Neural crest cell (in vitro differentiated cells): ENCODE results near the gene CCDC91. TPM values are rescaled to one million over a fixed set of nuclear protein-coding genes. Genes with fewer than 3 reads are reported as not detected.

Experiments
- DNase-seq: peaks from one replicate; pipeline ENCODE4 v3.0.0; 2021; ENCODE audit warnings: low read depth, mixed read lengths, low spot score
- H3K27ac Mint-ChIP-seq: one replicate; pipeline ENCODE4 v1.8.0; 2021; ENCODE audit warnings: mild to moderate bottlenecking, mixed read lengths; ENCODE audit not compliant: unreplicated experiment
- H3K27me3 Mint-ChIP-seq: 2 replicates; pipeline ENCODE4 v1.8.0; 2021; ENCODE audit warnings: low read depth, mild to moderate bottlenecking, mixed read lengths
- H3K36me3 Mint-ChIP-seq: 2 replicates; pipeline ENCODE4 v1.8.0; 2021; ENCODE audit warnings: low read depth, mild to moderate bottlenecking, mixed read lengths
- H3K4me1 Mint-ChIP-seq: 2 replicates; pipeline ENCODE4 v1.8.0; 2021; ENCODE audit warnings: mixed read lengths
- H3K4me3 Mint-ChIP-seq: one replicate; pipeline ENCODE4 v1.8.0; 2021; ENCODE audit warnings: mild to moderate bottlenecking, mixed read lengths
- H3K9me3 Mint-ChIP-seq: 2 replicates; pipeline ENCODE4 v1.8.0; 2021; ENCODE audit warnings: mixed read lengths
- long read RNA-seq: library from polyadenylated mRNA; unstranded; transcript quantifications from one replicate; pipeline ENCODE4 v2.0.0, GENCODE V29; 2020
- total RNA-seq: library from RNA; stranded (reverse); gene quantifications from 2 replicates; pipeline ENCODE4 v1.2.1, GENCODE V29; 2021
- TF ChIP-seq, protein P1 (sequence below): fragments of 200-600 bp; sonication (generic); conservative IDR thresholded peaks from 2 replicates; pipeline ENCODE4 v1.5.0; 2021; ENCODE audit warnings: antibody characterized with exemption, mild to moderate bottlenecking

The CCDC91 gene, protein sequence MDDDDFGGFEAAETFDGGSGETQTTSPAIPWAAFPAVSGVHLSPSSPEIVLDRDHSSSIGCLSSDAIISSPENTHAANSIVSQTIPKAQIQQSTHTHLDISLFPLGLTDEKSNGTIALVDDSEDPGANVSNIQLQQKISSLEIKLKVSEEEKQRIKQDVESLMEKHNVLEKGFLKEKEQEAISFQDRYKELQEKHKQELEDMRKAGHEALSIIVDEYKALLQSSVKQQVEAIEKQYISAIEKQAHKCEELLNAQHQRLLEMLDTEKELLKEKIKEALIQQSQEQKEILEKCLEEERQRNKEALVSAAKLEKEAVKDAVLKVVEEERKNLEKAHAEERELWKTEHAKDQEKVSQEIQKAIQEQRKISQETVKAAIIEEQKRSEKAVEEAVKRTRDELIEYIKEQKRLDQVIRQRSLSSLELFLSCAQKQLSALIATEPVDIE
- 12.9 and 13.9 TPM in 2 replicates for total RNA-seq
- long read RNA-seq, transcript CCDC91-205 (11 exons, 1,301 nt): major isoform, 9 of 25 reads
- long read RNA-seq, partial matches to known transcripts: 5 of 25 reads
- long read RNA-seq, other reads (novel, unspliced or antisense): 11 of 25 reads

DNA sequence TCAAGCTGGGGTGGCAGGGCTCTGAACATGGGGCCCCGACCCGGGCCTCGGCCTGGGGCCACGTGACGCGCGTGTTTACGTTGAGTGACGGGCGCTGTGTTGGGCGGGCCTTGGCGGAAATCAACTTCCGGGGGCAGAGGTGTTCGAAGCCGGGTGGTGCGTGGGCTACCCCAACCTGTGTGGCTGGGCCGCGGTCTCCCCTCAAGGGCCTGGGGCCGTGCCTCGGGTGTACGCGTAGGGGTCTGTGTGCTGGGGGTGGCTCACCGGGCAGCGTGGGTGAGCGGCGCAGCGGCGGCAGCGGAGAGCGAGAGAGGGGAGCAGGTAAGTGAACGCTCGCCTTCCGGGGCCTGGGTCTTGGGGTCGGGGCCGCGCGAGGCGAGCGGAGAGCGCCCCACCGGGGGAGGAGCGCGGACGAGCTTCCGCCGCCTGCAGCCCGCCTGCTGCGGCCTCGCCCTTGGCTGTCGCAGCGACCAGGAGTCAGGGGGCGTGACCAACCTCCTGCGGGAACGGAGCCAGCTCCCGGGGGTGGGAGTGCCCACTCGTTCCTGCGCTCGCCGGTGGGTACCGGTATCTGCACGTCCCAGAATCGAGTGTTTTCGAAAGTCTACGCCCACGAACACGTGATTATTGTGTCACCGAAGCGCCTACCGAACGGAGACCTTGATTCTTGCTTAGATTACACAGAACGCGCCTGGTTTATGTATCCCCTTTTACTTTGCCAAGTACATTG, at the start of gene CCDC91:
Gene CCDC91, plus strand, starts transcription at position 136 of the 730 bp plus-strand sequence. CDS start 66,760 bp downstream, outside the sequence.
- Mint-ChIP-seq H3K4me1 (peaks cover 20% of the 10 kb centered on the region), H3K9me3 (peaks cover 13% of the 10 kb centered on the region), H3K36me3 (peaks cover 20% of the 10 kb centered on the region), H3K27me3 (no peaks in the 10 kb centered on the region), H3K4me3 (peak within 1 kb of the TSS; percentile 92), H3K27ac (peak within 1 kb of the TSS; percentile 88)
- peak; percentile 59 for DNase-seq
- TF ChIP-seq, protein P1, sequence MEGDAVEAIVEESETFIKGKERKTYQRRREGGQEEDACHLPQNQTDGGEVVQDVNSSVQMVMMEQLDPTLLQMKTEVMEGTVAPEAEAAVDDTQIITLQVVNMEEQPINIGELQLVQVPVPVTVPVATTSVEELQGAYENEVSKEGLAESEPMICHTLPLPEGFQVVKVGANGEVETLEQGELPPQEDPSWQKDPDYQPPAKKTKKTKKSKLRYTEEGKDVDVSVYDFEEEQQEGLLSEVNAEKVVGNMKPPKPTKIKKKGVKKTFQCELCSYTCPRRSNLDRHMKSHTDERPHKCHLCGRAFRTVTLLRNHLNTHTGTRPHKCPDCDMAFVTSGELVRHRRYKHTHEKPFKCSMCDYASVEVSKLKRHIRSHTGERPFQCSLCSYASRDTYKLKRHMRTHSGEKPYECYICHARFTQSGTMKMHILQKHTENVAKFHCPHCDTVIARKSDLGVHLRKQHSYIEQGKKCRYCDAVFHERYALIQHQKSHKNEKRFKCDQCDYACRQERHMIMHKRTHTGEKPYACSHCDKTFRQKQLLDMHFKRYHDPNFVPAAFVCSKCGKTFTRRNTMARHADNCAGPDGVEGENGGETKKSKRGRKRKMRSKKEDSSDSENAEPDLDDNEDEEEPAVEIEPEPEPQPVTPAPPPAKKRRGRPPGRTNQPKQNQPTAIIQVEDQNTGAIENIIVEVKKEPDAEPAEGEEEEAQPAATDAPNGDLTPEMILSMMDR: no peak

DNA sequence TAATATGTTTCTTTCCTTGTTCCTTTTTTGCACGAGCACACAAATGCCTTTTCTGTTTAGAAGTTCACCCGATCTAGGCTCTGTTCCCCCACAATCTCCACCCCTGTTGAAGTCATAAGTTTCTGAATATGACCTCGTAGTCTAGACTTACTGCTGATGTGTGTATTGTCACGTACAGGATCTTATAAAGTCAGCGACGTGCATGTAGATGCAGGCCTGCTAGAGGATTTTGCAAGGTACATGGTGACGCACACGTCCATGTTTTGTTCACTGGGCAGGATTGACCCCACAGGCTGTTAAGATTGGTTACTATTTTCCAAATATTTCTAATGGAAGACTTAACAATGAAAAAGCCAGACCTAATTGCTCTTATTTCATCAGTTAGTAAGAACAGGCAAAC, 46.2 kb upstream of the CCDC91 start:
- TF ChIP-seq, protein P1: no peak
- DNase-seq: no peak
- H3K4me3 Mint-ChIP-seq: no peak overlapping the region
- H3K36me3 Mint-ChIP-seq: no peaks in the 10 kb centered on the region
- H3K9me3 Mint-ChIP-seq: no peaks in the 10 kb centered on the region
- H3K4me1 Mint-ChIP-seq: no peaks in the 10 kb centered on the region
- H3K27me3 Mint-ChIP-seq: no peaks in the 10 kb centered on the region
- H3K27ac Mint-ChIP-seq: no peak overlapping the region

DNA sequence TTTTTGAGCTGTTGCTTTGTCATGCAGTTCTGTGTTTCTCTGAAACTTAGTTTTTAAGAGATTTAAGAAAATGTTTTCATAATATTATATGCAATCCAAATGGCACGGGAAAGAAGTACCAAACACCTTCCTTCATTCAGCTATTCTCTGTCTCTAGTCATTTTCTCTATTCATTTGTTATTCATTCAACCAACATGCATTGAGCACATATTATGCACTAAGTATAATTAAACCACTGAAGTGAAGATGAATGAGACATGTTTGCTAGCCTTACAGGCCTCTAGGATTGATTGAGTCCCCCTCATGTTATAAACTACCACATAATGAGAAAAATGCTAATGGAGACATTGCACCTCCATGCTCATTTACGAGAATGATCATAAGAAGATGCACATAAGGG, 45.7 kb upstream of the CCDC91 start:
- no peaks in the 10 kb centered on the region for H3K9me3 Mint-ChIP-seq
- no peak for DNase-seq
- no peaks in the 10 kb centered on the region for H3K4me1 Mint-ChIP-seq
- TF ChIP-seq, protein P1: no peak
- no peak overlapping the region for H3K27ac Mint-ChIP-seq
- no peaks in the 10 kb centered on the region for H3K36me3 Mint-ChIP-seq
- H3K4me3 Mint-ChIP-seq: no peak overlapping the region
- H3K27me3 Mint-ChIP-seq: no peaks in the 10 kb centered on the region

DNA sequence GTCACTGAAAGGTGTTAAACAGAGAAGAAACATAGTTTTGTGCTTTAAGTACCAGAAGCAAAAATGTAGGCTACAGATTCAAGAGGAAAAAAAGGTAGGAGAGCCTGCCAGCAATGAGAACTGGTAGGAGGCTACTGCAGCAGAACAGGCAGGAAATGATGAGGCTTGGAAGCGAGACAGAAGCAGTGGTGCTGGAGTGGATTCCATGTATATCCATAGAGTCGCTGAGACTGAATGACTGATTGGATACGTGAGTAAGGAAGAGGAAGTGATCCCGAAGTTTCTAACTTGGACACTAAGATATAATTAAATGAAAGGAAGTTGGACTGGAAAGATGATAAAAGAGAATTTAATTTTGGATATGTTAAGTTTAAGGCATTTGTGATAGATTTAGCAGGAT, 45.0 kb upstream of the CCDC91 start:
- Mint-ChIP-seq H3K27me3 (no peaks in the 10 kb centered on the region), H3K4me3 (no peak overlapping the region), H3K9me3 (peaks cover 2% of the 10 kb centered on the region), H3K36me3 (no peaks in the 10 kb centered on the region), H3K4me1 (no peaks in the 10 kb centered on the region), H3K27ac (no peak overlapping the region)
- TF ChIP-seq, protein P1: no peak
- DNase-seq: no peak

DNA sequence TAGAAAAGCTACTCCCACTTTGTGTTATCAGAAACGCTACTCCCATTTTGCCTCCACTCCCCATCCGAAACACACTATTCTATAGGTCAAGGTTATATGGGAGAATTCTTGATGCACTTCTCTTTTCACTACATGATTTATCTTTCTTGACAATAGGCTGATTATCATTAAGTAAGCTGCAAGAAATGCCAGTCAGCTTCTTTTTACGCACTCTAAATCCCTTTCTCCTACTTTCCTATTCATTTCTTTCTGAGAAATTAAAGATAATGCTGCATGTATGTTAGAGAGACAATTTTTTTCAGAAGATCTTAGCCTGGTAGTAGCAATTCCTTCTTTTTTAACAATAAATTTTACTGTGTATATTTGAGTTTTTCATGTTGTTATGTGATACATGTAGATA, 41.0 kb upstream of the CCDC91 start:
- no peaks in the 10 kb centered on the region for H3K36me3 Mint-ChIP-seq
- peaks cover 8% of the 10 kb centered on the region for H3K9me3 Mint-ChIP-seq
- TF ChIP-seq, protein P1: no peak
- H3K27ac Mint-ChIP-seq: no peak overlapping the region
- no peaks in the 10 kb centered on the region for H3K27me3 Mint-ChIP-seq
- H3K4me1 Mint-ChIP-seq: no peaks in the 10 kb centered on the region
- no peak for DNase-seq
- H3K4me3 Mint-ChIP-seq: no peak overlapping the region
